Duodenal mucosa (tissue), 2 donors: ENCODE measurements around the gene LMCD1.

Experiments
- H3K27ac ChIP-seq: one replicate; pipeline ENCODE4 v1.7.0; 2013; ENCODE audit warnings: low read depth, low read length
- H3K27me3 ChIP-seq, 2 donors: one replicate each; pipeline ENCODE4 v1.7.0; 2013; ENCODE audit warnings: low read length in 2 of 2, control low read depth in 1 of 2; ENCODE audit not compliant: insufficient read depth in 2 of 2, control insufficient read depth in 1 of 2
- H3K36me3 ChIP-seq, 2 donors: one replicate each; pipeline ENCODE4 v1.7.0; 2013; ENCODE audit warnings: low read length in 2 of 2, control low read depth in 1 of 2; ENCODE audit not compliant: insufficient read depth in 2 of 2, control insufficient read depth in 1 of 2
- H3K4me1 ChIP-seq, 2 donors: one replicate each; pipeline ENCODE4 v1.7.0; 2013; ENCODE audit warnings: low read length in 2 of 2, control low read depth in 1 of 2; ENCODE audit not compliant: insufficient read depth in 2 of 2, control insufficient read depth in 1 of 2
- H3K4me3 ChIP-seq, 2 donors: one replicate each; pipeline ENCODE4 v1.7.0; 2013; ENCODE audit warnings: low read length in 2 of 2, low read depth in 1 of 2
- H3K9ac ChIP-seq, 2 donors: one replicate each; pipeline ENCODE4 v1.7.0; 2013; ENCODE audit warnings: low read length in 2 of 2, low read depth in 1 of 2
- H3K9me3 ChIP-seq, 2 donors: one replicate each; pipeline ENCODE4 v1.7.0; 2013; ENCODE audit warnings: low read length in 2 of 2, control low read depth in 1 of 2; ENCODE audit not compliant: control insufficient read depth in 1 of 2

Gene LMCD1, protein sequence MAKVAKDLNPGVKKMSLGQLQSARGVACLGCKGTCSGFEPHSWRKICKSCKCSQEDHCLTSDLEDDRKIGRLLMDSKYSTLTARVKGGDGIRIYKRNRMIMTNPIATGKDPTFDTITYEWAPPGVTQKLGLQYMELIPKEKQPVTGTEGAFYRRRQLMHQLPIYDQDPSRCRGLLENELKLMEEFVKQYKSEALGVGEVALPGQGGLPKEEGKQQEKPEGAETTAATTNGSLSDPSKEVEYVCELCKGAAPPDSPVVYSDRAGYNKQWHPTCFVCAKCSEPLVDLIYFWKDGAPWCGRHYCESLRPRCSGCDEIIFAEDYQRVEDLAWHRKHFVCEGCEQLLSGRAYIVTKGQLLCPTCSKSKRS

DNA sequence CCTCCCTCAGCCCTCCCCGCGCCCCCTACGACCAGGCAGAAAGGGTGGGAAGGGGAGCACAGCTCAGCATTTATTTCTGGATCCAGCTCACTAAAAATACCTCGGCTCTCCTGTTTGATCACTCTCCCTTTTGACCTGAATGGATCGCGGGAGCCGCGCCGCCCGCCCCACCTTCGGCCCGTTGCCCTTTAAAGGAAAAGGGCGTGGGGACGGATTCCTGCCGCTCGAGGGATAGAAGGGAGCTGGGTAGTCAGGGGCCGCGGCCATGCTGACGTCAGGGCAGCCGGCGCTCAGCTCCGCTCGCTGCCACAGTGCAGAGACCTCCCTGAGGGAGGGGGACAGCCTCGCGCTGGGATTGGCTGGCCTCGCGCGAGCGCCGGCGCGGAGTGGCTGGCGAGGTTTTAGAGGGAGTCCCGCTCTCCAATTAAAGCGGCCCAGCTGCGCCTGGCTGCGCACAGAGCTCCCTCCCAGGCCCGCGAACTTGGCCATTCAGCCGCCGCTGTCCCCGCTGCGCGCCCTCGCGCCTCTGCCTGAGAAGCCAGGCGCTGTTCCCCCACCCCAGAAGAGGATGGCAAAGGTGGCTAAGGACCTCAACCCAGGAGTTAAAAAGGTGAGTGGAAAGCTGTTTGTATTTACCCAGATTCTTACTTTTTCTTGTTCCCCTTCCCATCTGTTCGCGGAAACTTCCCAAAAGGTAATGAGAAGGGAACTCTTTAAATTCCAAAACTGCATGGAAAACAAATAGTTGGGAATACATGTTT, at the start of gene LMCD1:
TSS of gene LMCD1 (plus strand) at position 453 of the 761 bp plus-strand sequence. CDS start at position 569, 116 bp downstream.
- H3K9ac ChIP-seq, result peak within 1 kb of the TSS; percentile 44 to 57
- H3K4me1 ChIP-seq, result peaks cover 12 to 27% of the 10 kb centered on the region in 2 donors

DNA sequence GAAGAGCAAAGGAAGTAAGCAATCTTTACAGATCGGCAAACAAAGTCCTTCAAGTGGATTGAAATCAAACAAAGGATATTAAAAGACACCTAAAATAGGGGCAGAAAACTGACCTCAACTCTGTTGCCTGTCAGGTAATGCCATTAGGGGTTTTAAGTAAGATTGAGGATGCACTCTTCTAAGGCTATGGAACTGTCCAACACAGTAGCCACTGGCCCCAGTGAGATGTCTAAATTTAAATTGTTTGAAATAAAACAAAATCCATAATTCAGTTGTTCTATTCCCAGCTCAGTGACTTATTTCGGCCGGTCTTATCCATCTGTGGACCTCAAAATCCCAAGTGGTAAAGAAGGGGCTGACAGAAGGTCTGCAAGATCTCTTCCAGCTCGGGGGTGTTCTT, 49.5 kb upstream of the LMCD1 start:
- Histone ChIP-seq H3K4me1 (no peaks in the 10 kb centered on the region), H3K9ac (no peak overlapping the region), H3K27me3 (no peaks in the 10 kb centered on the region), H3K27ac (no peak overlapping the region), H3K4me3 (no peak overlapping the region), H3K36me3 (no peaks in the 10 kb centered on the region), H3K9me3 (no peaks in the 10 kb centered on the region)

More for the DNA sequence above, at the start of gene LMCD1:
- H3K27me3 ChIP-seq, result no peaks in the 10 kb centered on the region
- no peaks in the 10 kb centered on the region for H3K36me3 ChIP-seq
- peak within 1 kb of the TSS; percentile 39 for H3K27ac ChIP-seq
- H3K4me3 ChIP-seq, result peak within 1 kb of the TSS; percentile 69 to 70
- no peaks in the 10 kb centered on the region for H3K9me3 ChIP-seq

DNA sequence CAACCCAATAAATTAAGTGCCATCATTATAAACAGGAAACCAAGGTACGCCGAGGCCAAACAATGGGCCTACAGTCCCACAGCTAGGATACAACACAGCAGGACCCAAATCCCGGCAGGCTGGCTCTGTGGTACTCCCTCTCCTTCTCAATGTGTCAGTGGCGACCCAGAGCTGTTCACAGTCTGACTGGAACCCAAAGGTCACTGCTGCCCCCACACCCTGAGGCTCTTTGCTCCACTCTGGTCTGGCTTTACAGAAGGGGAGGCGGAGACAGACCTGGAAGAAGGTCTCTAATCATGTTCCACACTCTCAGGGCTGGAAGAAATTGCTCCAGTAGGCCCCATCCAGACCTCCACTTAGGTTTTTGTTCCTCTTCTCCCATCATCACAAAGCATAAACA, 48.5 kb upstream of the LMCD1 start:
- H3K27ac ChIP-seq, result no peak overlapping the region
- H3K4me3 ChIP-seq, result no peak overlapping the region
- no peaks in the 10 kb centered on the region for H3K9me3 ChIP-seq
- H3K4me1 ChIP-seq, result no peaks in the 10 kb centered on the region
- H3K9ac ChIP-seq, result no peak overlapping the region
- no peaks in the 10 kb centered on the region for H3K36me3 ChIP-seq
- no peaks in the 10 kb centered on the region for H3K27me3 ChIP-seq

DNA sequence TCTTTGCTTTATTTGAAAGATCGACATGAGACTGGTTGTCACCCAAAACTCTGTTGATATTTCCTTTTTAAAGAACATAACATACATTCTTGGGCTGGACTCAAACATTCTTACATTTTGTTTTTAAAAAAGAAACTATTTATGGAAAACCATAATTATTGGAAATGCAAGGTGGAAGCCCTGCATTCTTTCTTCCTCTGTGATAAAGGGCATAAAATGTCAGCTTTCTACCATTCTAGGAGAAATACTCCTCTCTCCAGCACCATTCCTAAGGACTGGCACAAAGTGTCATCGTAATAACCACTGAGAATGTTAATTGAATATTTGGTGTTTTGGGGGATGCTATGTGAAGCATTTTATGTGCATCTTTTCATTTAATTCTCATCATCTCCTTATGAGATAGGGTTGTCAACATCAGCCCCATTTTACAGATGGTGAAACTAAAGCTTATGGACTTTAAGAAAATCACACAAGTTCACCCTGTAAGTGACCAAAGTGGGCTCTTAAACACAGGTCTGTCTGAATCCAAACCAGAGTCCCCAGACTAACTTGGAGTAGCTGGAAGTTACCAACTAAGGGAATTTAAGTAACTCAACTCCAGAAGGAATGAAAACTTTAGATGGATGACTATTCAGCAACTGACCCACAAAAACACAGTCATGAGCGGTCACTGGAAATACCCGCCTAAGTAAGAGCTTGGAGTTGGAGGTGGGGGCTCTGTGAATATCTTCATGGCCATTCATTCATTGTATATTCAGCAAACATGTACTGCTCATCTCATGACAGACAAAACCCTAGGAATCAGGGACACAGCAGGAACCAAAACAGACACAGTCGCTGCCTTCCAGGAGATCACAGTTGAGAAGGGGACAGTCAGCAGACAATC, 45.9 kb upstream of the LMCD1 start:
- no peak overlapping the region for H3K9ac ChIP-seq
- no peaks in the 10 kb centered on the region for H3K4me1 ChIP-seq
- H3K27ac ChIP-seq, result no peak overlapping the region

DNA sequence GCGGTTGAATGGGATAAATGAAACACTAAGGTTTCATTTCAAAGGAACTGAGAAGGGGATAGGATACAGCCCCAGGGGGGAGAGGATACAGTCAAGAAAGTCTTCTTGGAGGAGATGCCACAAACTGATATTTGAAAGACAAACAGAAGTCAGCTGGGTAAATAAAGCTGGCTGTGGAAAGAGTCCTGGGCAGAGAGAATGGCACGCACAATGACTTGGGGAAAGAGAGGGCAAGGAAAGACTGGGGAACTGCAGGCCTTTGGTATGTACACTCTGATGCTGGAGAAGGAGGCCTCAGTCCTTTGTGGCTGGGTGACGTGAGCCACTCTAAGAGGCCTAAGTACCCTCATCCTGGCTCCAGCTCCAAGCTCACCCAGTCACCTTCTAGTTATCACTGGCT, 45.2 kb upstream of the LMCD1 start:
- no peaks in the 10 kb centered on the region for H3K36me3 ChIP-seq
- no peak overlapping the region for H3K27ac ChIP-seq
- no peak overlapping the region for H3K9ac ChIP-seq
- no peaks in the 10 kb centered on the region for H3K9me3 ChIP-seq
- H3K4me1 ChIP-seq, result no peaks in the 10 kb centered on the region
- no peak overlapping the region for H3K4me3 ChIP-seq
- H3K27me3 ChIP-seq, result no peaks in the 10 kb centered on the region

More for the DNA sequence above, 45.9 kb upstream of the LMCD1 start:
- Histone ChIP-seq H3K9me3 (no peaks in the 10 kb centered on the region), H3K36me3 (no peaks in the 10 kb centered on the region), H3K4me3 (no peak overlapping the region), H3K27me3 (no peaks in the 10 kb centered on the region)

DNA sequence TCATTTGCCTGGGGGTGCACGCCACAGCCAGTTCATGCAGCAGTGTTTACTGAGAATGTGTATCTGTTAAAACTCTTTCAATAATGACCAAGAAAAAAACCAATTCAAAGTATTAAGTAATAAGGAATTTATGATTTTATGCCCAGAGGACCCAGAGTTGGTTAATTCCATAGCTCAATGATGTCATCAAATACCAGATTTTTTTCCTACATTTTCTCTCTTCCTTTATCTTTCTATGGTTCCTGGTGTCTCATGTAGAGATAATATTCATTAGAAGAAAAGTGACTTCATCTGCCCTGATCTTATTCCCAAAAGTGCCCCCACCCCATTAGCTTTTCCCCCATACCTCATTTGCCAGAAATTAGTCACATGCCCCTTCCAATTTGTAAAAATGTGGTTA, 44.6 kb upstream of the LMCD1 start:
- Histone ChIP-seq H3K9ac (no peak overlapping the region), H3K4me3 (no peak overlapping the region), H3K36me3 (no peaks in the 10 kb centered on the region), H3K27me3 (no peaks in the 10 kb centered on the region), H3K9me3 (no peaks in the 10 kb centered on the region), H3K27ac (no peak overlapping the region), H3K4me1 (no peaks in the 10 kb centered on the region)

DNA sequence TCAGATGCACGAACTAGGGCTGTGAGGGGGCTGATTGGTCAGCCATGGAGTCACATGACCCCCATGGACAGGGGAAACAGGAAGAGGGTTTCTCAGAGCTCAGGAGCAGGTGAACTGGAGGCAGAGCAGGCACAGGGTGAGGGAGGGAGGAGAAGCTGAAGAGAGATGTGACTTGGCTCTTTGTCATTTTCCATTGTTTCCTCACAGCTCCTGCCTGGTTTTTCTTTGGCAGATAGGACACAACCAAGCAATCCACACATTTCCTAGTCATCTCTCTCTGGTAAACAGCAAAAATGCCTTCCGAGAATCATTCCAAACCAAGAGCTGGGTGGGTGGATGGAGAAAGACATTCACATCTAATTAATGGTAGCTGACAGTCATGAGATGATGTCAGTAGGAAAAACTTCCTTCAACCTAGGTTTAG, 43.4 kb upstream of the LMCD1 start:
- Histone ChIP-seq H3K27ac (no peak overlapping the region), H3K27me3 (no peaks in the 10 kb centered on the region), H3K9ac (no peak overlapping the region), H3K9me3 (no peaks in the 10 kb centered on the region), H3K4me3 (no peak overlapping the region), H3K4me1 (no peaks in the 10 kb centered on the region), H3K36me3 (no peaks in the 10 kb centered on the region)

DNA sequence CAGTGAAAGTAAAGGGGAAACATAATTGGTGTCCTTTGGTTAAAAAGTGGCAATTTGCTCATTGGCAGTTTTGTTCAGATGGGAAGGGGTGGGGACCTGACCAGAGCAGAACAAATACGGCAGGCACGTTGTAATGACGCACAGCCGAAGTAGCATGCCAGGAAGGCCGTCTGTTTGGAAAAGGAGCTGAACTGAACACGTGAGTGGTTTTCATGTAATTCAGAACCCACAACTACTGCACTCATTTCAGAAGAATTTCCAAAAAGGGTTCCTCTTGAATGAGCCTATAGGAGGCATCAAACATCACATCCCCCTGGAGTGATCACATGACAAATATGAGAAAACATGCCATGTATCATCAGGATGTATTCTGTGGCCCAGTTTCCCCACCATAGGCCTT, 42.9 kb upstream of the LMCD1 start:
- no peak overlapping the region for H3K4me3 ChIP-seq
- H3K36me3 ChIP-seq, result no peaks in the 10 kb centered on the region
- no peaks in the 10 kb centered on the region for H3K4me1 ChIP-seq
- H3K27ac ChIP-seq, result no peak overlapping the region
- H3K9ac ChIP-seq, result no peak overlapping the region
- no peaks in the 10 kb centered on the region for H3K27me3 ChIP-seq
- no peaks in the 10 kb centered on the region for H3K9me3 ChIP-seq

DNA sequence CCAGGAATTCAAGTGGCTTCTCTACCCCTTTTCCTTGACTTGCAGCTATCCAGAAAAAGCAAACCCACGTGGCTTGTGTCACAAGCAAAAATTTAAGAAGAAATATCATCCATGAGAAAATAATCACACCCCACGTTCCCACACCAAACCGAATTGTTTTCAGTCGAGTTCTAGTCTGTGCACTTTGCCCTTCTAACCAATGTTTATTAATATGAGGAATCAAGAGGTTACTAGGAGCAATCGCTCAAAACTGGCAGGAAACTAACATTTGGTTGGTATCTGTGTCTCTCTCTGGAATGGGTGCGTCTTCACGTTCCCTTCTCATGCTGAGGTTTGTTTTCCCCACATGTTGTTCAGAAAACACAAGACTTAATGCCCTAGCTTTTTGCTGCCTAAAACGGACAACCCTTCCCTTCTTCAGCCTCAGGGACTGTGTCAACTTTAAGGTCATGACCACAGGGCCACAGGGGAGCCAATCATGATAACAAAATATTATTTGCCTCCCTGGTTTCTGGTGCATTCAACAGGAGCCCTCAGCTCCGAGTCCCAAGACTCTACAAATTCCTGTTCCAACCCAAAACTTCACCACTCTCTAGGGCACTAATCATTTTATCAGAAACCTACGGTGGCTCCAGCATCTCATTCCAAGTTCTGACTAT, 41.4 kb upstream of the LMCD1 start:
- Histone ChIP-seq H3K4me3 (no peak overlapping the region), H3K27ac (no peak overlapping the region), H3K36me3 (no peaks in the 10 kb centered on the region), H3K9ac (no peak overlapping the region), H3K27me3 (no peaks in the 10 kb centered on the region), H3K4me1 (no peaks in the 10 kb centered on the region), H3K9me3 (no peaks in the 10 kb centered on the region)
